GM18505 (cell line): ENCODE data around the gene HTR6.

ENCODE experiments used
- ATAC-seq: cut with Tn5 transposase; IDR thresholded peaks from one replicate; pipeline ENCODE4 v1.9.1; 2021; ENCODE audit not compliant: unreplicated experiment
- POLR2A ChIP-seq: IDR thresholded peaks from 4 replicates; pipeline ENCODE4 v1.6.1; 2011; ENCODE audit warnings: borderline replicate concordance; ENCODE audit not compliant: insufficient read depth, insufficient read length; ENCODE audit errors: extremely low read depth

The HTR6 gene

DNA sequence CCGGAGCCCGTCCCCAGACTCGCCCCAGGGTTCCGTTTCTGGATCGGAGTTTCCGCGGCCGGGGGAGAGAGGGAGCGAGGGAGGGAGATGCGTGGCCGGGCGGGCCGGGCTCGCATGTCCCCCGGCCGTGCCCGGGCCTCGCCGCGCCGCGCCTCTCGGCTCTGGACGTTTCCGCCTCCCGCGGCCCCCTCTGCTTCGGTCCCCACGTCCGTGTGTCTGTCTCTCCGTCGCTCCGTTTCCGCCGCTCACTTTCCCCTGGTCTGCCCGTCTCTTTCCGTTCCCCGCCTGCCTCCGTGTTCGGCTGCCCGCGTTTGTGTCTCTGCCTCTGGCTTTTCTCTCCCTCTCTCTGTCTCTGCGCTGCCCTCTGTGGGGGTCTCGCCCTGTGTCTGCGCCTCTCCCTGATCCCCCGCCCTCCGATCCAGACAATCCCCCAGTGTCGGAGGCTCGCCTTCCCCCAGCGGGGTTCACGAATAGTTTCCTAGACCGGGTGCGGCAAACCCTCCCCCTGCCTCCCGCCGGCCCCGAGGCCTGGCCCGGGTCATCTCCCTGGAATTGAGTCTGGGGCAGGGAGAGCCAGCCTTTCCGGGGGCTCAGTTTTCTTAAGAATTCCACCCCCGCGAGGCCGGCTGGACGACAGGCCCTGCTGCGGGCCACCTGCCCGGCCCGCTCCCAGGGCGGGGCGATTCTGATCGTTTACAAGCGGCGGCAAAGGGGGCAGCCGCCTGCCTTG is 19.8 kb upstream of the HTR6 start:
- ATAC-seq, result no peak

DNA sequence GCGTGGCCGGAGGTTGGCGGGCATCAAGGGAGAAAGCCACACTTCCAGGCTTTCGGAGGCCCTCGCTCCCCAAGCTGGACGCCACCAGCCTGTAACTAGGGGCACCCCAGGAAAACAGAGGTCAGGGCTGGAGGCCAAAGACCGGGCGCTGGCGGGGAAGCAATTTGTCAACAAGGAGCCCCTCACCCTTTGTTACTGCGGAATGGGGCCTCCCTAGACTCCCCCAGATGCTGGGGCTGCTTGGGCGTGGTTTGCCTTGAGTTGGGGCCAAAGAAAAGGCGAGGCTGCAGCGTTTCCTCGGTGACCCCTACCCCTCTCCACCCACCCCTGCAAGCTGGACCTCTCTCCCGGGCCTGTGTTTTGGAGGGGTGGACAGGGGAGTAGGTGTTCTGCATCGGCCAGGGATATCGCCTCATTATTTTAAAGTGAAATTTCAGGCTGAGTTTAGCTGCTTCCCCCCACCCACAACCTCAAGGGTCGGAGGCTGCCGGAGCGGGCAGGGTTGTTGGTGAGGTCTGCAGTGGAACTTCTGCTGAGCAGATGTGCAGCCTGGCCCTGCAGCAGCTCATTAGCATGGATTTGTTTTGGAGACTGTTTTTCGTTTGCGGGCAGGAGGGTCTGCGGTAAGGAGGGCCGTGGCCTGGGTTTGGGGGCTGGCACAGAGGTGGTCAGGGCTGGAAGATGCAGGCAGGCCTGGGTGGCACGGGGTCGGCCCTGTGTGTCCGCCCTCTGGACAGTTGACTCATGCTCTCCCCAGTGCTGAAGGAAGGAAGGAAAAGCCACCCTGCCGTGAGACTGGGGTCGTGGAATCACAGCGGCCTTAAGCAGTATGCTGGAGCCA is 19.0 kb upstream of the HTR6 start:
- no peak for ATAC-seq
- no peak for TF ChIP-seq POLR2A

More for the DNA sequence above, 19.8 kb upstream of the HTR6 start:
- TF ChIP-seq POLR2A, result no peak

DNA sequence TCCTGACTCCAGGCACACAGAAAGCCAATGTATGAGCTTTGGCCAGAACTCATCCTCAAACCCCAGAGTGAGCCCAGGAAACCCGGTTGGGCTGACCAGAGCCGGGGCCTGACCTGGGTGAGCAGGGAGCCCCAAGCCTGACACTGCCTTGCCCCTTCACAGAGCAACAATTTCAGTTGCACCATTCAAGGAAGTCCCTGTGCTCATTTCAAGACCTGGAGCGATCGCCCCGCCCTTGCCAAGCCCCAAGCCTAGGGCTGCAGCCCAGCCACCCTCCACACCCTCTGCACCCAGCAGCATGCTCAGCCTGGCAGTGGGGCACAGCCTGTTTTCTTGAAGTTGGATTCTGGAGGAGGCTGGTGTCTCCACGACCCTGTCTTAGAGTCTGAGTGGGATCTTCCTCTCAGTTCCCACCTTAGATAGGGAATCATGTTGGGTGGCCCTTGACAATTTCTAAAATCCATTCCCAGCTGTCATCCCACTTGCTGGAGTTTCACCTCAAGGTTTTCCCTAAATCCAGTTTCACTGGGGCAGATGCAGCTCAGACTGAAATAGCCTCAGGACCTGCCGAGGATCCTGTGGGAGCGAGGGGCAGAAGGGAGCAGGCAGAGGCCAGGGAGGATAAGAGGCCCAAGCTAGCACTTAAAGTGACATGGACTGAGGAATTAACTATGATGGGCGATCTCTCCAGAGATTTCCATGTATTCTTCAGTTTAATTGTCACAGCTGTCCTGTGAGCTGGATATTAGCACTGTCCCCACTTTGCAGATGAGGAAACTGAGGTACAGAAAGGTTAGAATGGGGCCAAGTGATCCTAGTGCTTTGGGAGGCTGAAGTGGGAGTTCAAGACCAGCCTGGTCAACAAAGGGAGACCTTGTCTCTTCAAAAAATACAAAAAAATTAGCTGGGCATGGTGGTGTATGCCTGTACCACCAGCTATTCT is 18.0 kb upstream of the HTR6 start:
- no peak for TF ChIP-seq POLR2A
- no peak for ATAC-seq

DNA sequence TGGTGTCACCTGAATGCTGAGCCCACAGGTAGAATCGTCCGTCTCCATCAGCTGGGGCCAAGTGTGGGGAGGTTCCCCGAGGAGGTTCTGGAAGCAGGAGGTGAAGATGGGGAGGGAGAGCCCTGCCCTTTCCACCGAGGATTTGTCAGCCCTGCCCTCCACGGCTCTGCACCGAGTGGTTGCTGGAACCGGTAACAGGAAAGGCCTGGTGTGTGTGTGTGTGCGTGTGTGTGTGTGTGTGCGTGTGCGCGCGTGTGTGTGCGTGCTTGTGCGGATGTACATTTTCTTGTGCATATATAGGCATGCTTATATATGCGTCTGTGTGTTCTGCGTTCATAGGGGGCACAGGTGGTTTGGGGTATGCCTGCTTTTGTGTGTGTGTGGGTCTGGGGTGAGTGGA is 17.0 kb upstream of the HTR6 start:
- TF ChIP-seq POLR2A, result no peak
- no peak for ATAC-seq

DNA sequence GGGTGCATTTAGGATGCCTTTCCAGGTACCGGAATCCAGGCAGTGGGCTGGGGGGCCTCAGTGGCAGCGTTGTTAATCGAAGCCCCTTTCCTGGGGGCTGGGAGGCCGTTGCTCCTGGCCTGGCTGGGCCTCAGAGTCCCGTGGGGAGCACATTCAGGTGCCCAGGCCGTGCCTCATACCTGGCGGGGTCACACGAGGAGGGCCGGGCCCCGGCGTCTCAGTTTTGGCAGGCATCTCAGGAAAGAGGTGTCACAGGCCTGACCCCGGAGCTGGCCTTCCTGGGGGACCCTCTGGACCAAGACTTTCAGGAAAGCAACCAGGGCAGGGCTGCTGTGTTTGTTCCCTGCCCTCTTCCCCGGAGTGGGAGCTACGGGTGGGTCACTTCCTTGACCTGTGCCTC is 16.4 kb upstream of the HTR6 start:
- no peak for TF ChIP-seq POLR2A
- no peak for ATAC-seq

DNA sequence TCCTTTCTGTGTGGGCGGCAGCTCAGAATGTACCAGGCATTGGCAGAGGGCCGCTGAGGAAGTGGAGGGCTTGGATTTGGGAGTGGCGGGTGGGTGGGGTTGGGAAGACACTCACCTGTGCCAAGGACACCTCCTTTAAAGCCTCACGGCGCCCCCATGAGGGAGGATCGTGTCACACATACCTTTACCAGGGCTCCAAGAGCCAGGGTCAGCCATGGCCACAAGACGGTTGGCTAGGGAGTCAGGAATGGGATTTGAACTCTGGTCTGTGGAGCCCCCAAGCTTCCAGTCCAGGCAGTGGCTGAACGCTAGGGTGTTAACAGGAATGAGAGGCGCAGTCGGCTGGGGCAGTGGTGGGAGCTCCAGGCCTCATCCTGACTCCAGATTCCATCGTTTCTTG is 16.0 kb upstream of the HTR6 start:
- TF ChIP-seq POLR2A, result no peak
- ATAC-seq, result no peak

DNA sequence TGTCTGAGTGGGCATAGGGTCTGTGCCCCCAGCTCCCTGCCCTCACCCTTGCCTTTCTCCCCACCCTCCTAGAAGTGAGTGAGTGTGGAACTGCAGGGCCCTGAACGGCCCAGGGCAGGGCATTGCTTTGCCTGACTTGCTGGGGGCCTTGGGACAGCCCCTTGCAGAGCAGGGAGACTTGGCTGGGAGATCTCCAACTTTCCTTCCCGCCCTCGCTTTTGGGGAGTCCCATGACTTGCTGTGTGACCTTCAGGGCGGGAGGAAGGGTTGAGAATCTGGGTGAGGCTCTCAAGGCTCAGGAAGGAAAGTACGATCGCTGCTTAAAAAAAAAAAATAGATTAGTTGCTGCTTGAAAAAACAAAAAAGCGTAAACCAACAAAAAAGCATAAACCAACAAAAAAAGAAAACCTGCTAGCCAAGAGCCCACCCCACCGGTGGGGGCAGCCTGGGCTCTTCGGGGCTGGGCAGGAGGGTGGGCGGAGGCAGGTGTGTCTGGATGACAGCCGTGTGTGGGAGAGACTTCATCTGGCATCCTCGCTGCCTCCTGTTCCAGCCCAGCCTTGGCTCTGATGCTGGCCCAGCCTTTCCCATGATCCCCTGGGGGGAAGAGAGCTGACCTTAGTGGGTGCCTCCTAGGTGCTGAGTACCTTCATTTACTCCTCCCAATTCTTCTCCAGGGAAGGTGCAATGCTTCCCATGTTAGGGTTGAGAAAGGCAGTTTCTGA is 14.1 kb upstream of the HTR6 start:
- ATAC-seq, result no peak
- no peak for TF ChIP-seq POLR2A

DNA sequence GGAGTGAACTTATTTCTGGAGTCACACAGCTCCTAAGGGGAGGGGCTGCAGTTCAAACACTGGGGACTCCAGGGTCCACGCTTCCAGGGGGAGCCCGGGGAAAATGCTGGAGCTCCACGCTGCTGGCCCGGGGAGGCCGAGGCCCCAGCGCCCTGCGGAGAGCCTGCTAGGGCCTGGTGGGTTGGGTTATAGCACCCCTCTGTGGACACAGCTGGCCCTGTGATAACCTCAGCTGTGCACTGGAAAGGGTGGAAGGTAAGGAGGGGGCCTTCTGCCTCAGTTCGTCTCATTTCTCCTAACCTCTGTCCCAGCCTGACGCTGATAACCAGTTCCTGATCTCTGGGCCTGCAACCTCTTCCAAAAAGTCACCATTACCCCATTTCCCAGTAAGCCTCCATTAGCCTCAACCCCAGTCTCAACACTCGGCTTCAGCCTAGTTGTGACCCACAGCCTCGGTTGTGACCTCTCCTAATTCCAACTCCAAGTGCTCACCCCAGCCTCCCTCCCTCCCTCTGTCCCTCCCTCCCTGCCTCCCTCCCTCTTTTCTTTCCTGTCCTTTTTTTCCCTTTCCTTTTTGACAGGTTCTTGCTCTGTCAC is 13.4 kb upstream of the HTR6 start:
- no peak for TF ChIP-seq POLR2A
- ATAC-seq, result no peak

DNA sequence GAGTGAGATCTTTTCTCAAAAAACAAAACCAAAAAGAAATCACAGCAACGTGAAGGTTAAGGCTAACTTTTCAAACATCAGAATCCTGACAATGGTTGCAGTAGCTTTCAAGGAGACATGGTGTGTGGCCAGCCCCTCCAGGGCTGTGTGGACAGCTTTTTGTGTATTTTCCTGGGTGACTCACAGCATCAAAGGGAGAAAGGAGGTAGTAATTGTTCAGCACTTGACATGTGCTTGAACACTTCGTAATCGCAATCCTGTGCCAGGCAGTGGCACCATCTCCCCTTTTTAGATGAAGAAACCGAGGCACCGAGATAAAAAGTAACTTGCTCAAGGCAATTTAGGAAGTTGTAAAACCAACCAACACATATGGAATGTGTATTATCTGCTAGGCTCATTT is 10.3 kb upstream of the HTR6 start:
- ATAC-seq, result no peak
- no peak for TF ChIP-seq POLR2A

DNA sequence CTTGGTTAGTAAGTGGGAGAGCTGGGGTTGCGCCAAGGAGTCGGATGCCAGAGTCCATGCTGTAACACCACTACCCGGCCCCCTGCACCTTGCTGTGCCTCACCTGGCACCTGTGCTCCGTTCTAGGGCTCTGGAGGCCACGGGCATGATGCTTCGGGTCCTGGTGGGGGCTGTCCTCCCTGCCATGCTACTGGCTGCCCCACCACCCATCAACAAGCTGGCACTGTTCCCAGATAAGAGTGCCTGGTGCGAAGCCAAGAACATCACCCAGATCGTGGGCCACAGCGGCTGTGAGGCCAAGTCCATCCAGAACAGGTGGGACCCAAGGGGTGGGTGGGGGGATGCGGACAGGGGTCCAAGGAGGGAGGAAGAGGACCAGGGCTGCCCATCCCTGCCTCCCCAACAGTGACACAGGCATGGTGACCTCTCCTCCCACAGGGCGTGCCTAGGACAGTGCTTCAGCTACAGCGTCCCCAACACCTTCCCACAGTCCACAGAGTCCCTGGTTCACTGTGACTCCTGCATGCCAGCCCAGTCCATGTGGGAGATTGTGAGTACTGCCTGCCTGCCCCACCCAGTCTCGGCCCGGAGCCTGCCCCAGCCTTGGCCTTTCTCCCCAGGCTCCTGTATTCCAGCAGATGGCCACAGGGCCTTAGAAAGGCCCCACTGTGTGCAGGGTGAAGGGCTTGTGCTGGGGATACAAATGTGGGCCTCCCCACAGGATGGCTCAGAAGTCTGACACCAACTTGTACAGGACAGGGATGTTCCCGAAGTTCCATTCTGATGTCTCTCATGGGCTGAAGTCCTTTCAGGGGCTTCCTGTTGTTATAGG is 9.6 kb upstream of the HTR6 start:
- no peak for ATAC-seq
- no peak for TF ChIP-seq POLR2A

DNA sequence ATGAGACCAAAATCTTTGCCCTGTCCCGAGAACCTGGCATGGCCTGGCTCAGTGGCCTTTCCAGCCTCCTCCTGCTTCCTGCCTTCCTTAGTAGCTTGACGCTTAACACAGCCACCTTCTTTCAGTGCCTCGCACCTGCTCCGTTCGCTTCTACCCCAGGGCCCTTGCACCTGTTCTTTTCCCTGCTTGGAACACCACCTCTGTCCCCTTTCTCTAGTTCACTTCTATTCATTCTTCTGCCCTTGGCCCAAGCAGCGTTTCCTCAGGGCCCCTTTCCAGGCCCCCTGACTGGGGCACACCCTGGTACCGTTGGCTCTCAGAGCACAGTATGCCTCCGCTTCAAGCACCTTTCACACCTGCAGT is 9.0 kb upstream of the HTR6 start:
- TF ChIP-seq POLR2A, result no peak
- ATAC-seq, result no peak

DNA sequence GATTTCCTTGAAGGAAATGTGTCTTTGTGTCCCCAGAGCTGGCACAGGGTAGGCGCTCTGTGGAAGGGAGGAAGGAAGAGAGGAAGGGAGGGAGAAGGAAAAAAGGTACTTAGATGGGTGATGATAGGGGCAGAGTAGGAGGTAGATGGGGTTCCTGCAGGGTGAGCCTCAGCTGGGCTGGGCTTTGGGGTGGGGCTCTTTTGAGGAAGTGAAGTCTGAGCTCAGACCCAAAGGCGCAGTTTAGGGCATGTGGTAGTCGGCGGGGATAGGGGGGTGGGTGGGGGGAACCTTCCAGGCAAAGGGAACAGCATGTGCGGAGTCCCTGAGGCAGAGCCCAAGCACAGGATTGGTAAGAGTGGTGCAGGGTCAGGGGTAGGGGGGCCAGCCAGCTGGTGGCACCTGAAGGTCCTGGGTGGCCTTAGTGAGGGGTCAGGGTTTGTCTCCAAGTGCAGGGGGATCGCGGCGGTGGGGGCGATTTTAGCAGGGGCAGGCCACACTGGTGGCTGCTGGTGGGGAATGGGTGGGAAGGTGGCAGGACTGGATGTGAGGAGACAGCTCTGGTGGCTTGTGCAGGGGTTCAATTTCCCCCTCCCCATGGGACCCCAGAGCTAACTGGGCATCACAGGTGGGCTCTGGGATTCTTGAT is 8.4 kb upstream of the HTR6 start:
- no peak for ATAC-seq
- TF ChIP-seq POLR2A, result no peak
